ENCODE data around the gene AMN.

The AMN gene

GRCh38 chr14:102966681-102967505 lies 44.4 kb downstream of the AMN start:
- DNase-seq (ENCODE audit: low spot score): no peak

GRCh38 chr14:102967506-102967795 lies 45.0 kb downstream of the AMN start:
- no peak for DNase-seq (ENCODE audit: low spot score)

GRCh38 chr14:102968306-102968705 lies 45.8 kb downstream of the AMN start:
- no peak for DNase-seq (ENCODE audit: low spot score)

- DNase-seq (ENCODE audit: low spot score): no peak
Measured at GRCh38 chr14:102969060-102969791, 46.8 kb downstream of the AMN start.

GRCh38 chr14:102969901-102970300 lies 47.4 kb downstream of the AMN start:
- no peak for DNase-seq (ENCODE audit: low spot score)

DNA sequence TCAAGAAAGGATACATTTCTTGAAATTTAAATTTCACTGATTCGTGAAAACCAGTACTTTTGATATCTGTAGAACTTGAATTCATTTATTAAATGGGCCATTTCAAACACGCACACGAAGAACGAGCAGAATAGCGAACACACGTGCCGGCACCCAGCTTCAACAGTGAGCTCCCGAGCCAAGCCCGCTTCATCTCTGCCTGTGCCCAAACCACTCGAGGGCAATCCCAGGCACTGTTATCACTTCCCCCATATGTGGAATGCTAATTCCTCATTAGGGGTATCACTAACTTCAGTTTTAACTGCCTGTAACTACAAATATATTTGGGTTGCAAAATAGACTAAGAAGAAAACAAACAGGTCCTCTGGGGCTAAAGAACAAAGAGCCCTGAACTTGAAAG lies 48.0 kb downstream of the AMN start:
- DNase-seq (ENCODE audit: low spot score): no peak

- no peak for DNase-seq (ENCODE audit: low spot score)
Measured at GRCh38 chr14:102971314-102971713, 48.9 kb downstream of the AMN start.

DNA sequence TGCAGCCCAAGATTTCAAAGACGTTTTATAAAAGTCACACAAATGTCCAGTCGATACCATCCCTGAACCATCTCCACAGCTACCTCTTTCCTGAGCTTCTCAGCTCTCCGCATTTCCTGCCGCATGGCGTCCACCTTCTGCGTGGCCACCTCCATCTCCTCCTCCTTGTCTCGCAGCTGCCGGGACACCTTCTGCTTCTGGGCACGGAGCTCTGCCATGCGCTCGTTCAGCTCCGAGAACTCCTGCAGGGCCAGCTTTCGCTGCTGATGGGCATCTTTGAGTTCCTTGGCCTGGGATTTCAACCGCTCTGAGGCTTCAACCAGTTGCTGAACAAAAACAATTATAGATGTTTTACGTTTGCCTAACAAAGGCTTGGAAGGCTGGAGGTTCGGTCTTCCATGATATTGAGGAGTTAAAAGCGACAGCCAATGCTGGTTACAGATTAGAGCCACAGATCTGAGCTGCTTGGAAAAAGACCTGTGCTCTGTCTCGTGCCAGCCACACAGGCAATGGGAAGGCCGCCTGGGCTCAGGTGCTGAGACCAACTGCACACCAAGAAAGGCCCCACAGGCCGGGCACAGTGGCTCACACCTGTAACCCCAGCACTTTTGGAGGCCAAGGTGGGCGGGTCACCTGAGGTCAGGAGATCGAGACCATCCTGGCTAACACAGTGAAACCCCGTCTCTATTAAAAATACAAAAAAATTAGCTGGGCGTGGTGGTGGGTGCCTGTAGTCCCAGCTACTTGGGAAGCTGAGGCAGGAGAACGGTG lies 49.6 kb downstream of the AMN start:
- no peak for DNase-seq (ENCODE audit: low spot score)

- no peak for DNase-seq (ENCODE audit: low spot score)
Measured at GRCh38 chr14:102973706-102974285, 51.3 kb downstream of the AMN start.

DNA sequence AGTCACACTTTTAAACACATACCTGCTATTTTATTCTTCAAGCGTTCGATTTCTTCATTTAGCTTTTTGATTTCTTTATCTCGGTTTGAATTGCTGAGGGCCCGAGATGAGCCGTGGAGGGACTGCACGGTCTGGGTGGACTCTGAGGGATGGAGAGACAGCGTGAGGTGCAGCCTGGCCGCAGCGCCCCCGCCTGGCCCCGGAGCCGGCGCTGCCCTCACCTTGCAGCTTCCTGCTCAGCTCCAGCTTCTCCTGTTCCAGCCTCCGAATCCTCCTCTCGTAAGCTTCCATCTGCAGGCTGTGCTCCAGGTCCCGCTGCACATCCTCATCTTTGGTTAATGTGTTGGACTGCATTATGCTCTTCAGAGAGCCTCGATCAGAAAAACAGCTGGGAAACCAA lies 53.2 kb downstream of the AMN start:
- DNase-seq (ENCODE audit: low spot score): no peak

DNA sequence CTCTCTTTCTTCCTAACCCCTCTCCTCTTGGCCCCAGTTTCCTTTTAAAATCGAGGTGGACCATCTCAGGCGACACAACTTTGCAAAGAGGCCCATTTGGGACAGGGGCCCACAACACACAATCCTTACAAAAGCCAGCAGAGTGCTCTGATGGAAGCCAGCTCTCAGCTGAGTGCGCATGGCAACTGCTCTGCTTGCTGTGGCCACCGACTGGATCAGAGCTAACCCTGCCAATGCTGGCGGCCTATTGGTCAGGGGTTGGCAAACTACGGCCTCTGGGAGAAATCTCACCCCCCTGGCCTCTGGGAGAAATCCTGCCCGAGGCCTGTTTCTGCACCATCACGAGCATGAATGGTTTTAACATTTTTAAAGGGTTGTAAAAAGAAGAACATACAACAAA lies 55.0 kb downstream of the AMN start:
- DNase-seq (ENCODE audit: low spot score): no peak

DNA sequence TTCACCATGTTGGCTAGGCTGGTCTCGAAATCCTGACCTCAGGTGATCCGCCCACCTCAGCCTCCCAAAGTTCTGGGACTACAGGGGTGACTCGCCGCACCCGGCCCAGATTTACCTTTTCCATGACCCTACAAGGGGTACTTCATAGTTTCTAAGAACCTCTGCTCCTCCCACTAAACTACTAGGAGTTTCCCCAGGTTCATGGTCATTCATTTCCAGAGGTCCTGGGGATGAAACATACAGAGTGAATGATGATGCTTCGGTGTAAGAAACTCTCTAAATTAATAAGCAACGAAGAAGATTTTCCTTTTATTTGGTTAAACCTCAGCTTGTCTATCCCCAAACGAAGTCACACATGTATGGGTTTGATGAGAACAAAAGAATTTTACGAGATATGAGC lies 56.9 kb downstream of the AMN start:
- DNase-seq (ENCODE audit: low spot score): no peak

GRCh38 chr14:102980409-102980810 lies 57.9 kb downstream of the AMN start:
- no peak for DNase-seq (ENCODE audit: low spot score)
